Measurements from ENCODE around the gene TBC1D16.
"Not testable (repeated sequence)": the region's sequence is repeated elsewhere in the genome, so short reads cannot be mapped to it uniquely, and the experiment has no call there.

The TBC1D16 gene

DNA sequence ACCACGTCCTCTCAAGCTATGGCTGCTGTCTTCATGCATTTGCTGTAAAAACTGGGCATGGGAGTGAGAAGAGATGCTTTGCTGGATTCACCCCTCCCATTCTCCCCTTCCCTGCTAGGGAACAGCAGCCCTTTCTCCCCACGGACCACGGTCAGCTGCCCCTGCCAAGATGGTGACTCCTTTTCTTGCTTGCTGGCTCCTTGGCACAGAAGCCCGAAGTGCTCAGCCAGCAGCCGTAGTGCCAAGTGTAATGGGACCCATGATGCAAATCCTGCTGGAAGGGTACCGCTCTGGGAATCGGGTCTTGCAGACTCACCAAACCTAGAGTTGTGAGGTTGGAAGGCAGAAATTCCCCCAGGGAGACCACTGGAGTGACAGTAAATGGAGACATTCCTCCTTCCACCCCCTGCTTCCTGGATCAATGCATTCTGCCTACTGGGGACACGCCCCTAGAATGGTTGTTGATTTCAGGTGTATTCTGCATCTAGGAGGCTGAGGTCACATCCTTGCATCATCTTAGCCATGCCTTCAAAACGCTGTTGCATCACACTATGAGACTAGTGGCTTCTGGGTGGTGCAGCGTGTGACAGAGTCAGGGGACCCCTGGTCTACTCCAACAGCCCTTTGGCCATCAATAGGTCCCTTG lies 133.4 kb downstream of the TBC1D16 start:
- peaks cover 0 to 16% (median 3%) of the 10 kb centered on the region in 5 experiments for H3K27me3 ChIP-seq (replicated peaks in 2 of 5; ENCODE audit: control insufficient read depth in 4 of 5, insufficient read depth in 5 of 5, low read length in 4 of 5)
- H3K9me3 ChIP-seq (ENCODE audit: control extremely low read depth in 1 of 5, control insufficient read depth in 4 of 5, insufficient read depth in 2 of 5, low read depth in 1 of 5, low read length in 4 of 5) = peaks cover 0 to 11% (median 0%) of the 10 kb centered on the region in 5 experiments
- 95% methylated on average over 10 of the region's 10 CpGs for WGBS (ENCODE audit: insufficient coverage)
- no peak overlapping the region for H3K4me3 ChIP-seq (ENCODE audit: control insufficient read depth in 1 of 7, extremely low read depth in 1 of 7, insufficient read depth in 4 of 7, low read depth in 2 of 7, low read length in 6 of 7)
- H3K27ac ChIP-seq (ENCODE audit: insufficient read depth in 1 of 2, low read depth in 1 of 2, low read length in 2 of 2, poor library complexity in 1 of 2, severe bottlenecking in 2 of 2) = no peak overlapping the region
- ChIA-PET CTCF (no interaction called here), POLR2A (no interaction called here)
- no peak for DNase-seq
- H3K4me1 ChIP-seq (ENCODE audit: control extremely low read depth in 1 of 4, control insufficient read depth in 4 of 4, insufficient read depth in 4 of 4, low read length in 3 of 4) = no peaks in the 10 kb centered on the region
- H3K36me3 ChIP-seq (ENCODE audit: control insufficient read depth in 4 of 4, insufficient read depth in 4 of 4, low read length in 3 of 4) = no peaks in the 10 kb centered on the region

DNA sequence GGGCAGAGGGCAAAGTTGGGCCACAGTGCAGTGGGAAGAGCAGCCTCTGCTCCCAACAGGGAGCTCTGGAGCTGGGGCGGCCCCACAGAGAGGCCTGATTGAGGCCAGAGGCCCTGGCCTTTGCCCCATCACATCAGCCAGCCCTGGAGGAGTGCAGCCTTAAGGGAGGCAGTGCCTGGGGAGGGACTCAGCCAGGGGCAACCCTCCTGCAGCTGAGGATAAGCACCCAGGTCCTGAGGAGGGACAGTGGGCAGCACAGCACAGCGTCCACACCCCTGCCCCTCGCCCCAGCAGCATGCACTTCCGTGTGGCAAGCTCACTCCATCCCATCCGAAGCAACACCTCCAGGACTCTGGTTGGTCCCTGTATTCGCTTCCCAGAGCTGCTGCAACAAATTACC lies 134.5 kb downstream of the TBC1D16 start:
- H3K27ac ChIP-seq (ENCODE audit: insufficient read depth in 1 of 2, low read depth in 1 of 2, low read length in 2 of 2, poor library complexity in 1 of 2, severe bottlenecking in 2 of 2) = no peak overlapping the region
- CTCF ChIA-PET = interaction anchor here (1.1 to 1.7 kb wide), 3 partner anchors 10 to 56 kb away, joined by 3 to 4 read pairs (median 3); no protein-coding TSS in a partner anchor

DNA sequence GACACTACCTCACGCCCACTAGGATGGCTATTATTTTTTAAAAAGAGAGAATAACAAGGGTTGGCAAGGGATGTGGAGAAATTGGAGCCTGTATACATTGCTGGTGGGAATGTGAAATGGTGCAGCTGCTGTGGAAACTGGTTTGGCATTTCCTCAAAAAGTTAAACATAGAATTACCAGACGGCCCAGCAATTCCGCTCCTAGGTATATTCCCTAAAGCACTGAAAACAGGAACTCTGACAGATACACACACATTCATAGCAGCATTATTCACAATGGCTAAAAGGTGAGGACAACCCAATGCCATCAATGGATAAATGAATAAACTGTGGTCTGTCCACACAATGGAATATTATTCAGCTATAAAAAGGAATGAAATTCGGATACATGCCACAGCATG lies 136.1 kb downstream of the TBC1D16 start:
- DNase-seq = no peak
- peaks cover 0 to 14% (median 3%) of the 10 kb centered on the region in 5 experiments for H3K27me3 ChIP-seq (replicated peaks in 2 of 5; ENCODE audit: control insufficient read depth in 4 of 5, insufficient read depth in 5 of 5, low read length in 4 of 5)
- no peak overlapping the region for H3K4me3 ChIP-seq (ENCODE audit: control insufficient read depth in 1 of 7, extremely low read depth in 1 of 7, insufficient read depth in 4 of 7, low read depth in 2 of 7, low read length in 6 of 7)
- peaks cover 0 to 11% (median 0%) of the 10 kb centered on the region in 5 experiments for H3K9me3 ChIP-seq (ENCODE audit: control extremely low read depth in 1 of 5, control insufficient read depth in 4 of 5, insufficient read depth in 2 of 5, low read depth in 1 of 5, low read length in 4 of 5)
- H3K4me1 ChIP-seq (ENCODE audit: control extremely low read depth in 1 of 4, control insufficient read depth in 4 of 4, insufficient read depth in 4 of 4, low read length in 3 of 4) = no peaks in the 10 kb centered on the region
- CTCF ChIA-PET = interaction anchor here (1.3 to 1.7 kb wide), 2 partner anchors 18 to 86 kb away, joined by 4 read pairs; no protein-coding TSS in a partner anchor
- POLR2A ChIA-PET = interaction anchor here (0.7 kb wide), 1 partner anchor 55 kb away, joined by 4 read pairs; no protein-coding TSS in a partner anchor
- H3K27ac ChIP-seq (ENCODE audit: insufficient read depth in 1 of 2, low read depth in 1 of 2, low read length in 2 of 2, poor library complexity in 1 of 2, severe bottlenecking in 2 of 2) = no peak overlapping the region
- no peaks in the 10 kb centered on the region for H3K36me3 ChIP-seq (ENCODE audit: control insufficient read depth in 4 of 4, insufficient read depth in 4 of 4, low read length in 3 of 4)
- 100% methylated on average over 2 of the region's 4 CpGs for WGBS (ENCODE audit: insufficient coverage)

More for the DNA sequence above, 134.5 kb downstream of the TBC1D16 start:
- 95% methylated on average over 6 of the region's 6 CpGs for WGBS (ENCODE audit: insufficient coverage)
- no peak for DNase-seq
- Histone ChIP-seq H3K4me3 (ENCODE audit: control insufficient read depth in 1 of 7, extremely low read depth in 1 of 7, insufficient read depth in 4 of 7, low read depth in 2 of 7, low read length in 6 of 7) (no peak overlapping the region), H3K9me3 (ENCODE audit: control extremely low read depth in 1 of 5, control insufficient read depth in 4 of 5, insufficient read depth in 2 of 5, low read depth in 1 of 5, low read length in 4 of 5) (peaks cover 0 to 11% (median 0%) of the 10 kb centered on the region in 5 experiments), H3K36me3 (ENCODE audit: control insufficient read depth in 4 of 4, insufficient read depth in 4 of 4, low read length in 3 of 4) (no peaks in the 10 kb centered on the region), H3K4me1 (ENCODE audit: control extremely low read depth in 1 of 4, control insufficient read depth in 4 of 4, insufficient read depth in 4 of 4, low read length in 3 of 4) (no peaks in the 10 kb centered on the region), H3K27me3 (replicated peaks in 2 of 5; ENCODE audit: control insufficient read depth in 4 of 5, insufficient read depth in 5 of 5, low read length in 4 of 5) (peaks cover 0 to 14% (median 3%) of the 10 kb centered on the region in 5 experiments)
- POLR2A ChIA-PET = no interaction called here

DNA sequence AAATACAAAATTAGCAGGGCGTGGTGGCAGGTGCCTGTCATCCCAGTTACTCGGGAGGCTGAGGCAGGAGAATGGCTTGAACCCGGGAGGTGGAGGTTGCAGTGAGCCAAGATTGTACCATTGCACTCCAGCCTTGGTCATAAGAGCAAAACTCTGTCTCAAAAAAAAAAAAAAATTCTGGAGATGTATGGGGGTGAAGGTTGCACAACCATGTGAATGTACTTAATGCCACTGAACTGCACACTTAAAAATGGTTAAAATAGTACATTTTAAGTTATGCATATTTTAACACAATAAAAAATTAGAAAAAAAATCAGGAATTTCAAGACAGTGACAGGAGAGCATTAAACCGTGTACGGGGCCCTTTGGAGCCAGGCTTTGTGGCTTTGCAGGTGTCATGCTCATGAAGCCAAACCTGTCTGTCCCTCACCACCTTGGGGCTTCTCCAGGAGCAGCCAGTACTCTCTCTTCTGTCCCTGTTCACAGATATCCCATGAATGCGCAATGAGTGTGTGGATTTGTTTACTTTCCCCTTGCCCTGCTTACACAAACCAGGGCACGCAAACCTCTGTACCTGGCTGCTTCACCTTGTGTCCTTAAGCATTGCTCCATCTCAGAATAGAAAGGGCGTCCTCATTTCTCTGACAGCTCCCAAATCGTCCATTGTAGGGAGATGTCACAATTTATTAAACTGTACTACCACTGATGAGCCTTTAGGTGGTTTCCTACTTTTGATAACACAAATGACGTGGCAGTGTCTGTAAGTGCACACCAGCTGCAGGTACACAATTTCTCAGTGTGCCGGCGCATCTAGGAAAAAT lies 138.2 kb downstream of the TBC1D16 start:
- CTCF ChIA-PET = no interaction called here

DNA sequence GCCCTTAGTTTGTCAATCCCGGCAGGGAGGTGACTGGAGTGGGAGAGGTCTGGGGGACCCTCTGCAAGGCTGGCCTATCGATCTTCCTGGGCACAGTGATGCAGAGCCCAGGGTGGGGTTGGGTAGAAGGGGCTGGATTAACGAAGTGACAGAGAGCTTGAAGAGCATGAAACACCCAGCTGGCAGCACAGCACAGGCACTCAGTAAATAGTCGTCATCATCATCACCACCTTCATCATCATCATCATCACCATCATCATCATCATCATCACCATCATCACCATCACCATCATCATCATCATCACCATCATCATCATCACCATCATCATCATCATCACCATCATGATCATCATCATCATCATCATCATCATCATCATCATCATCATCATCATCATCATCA lies 142.2 kb downstream of the TBC1D16 start:
- CTCF ChIA-PET; H3K36me3 ChIP-seq (ENCODE audit: control insufficient read depth in 4 of 4, insufficient read depth in 4 of 4, low read length in 3 of 4); H3K4me3 ChIP-seq (ENCODE audit: control insufficient read depth in 1 of 7, extremely low read depth in 1 of 7, insufficient read depth in 4 of 7, low read depth in 2 of 7, low read length in 6 of 7); H3K4me1 ChIP-seq (ENCODE audit: control extremely low read depth in 1 of 4, control insufficient read depth in 4 of 4, insufficient read depth in 4 of 4, low read length in 3 of 4); POLR2A ChIA-PET; DNase-seq; H3K9me3 ChIP-seq (ENCODE audit: control extremely low read depth in 1 of 5, control insufficient read depth in 4 of 5, insufficient read depth in 2 of 5, low read depth in 1 of 5, low read length in 4 of 5); H3K27ac ChIP-seq (ENCODE audit: insufficient read depth in 1 of 2, low read depth in 1 of 2, low read length in 2 of 2, poor library complexity in 1 of 2, severe bottlenecking in 2 of 2): not testable (repeated sequence)
- 100% methylated on average over 2 of the region's 4 CpGs for WGBS (ENCODE audit: insufficient coverage)
- H3K27me3 ChIP-seq (replicated peaks in 2 of 5; ENCODE audit: control insufficient read depth in 4 of 5, insufficient read depth in 5 of 5, low read length in 4 of 5) = peaks cover 2 to 18% (median 15%) of the 10 kb centered on the region in 5 experiments

More for the DNA sequence above, 138.2 kb downstream of the TBC1D16 start:
- POLR2A ChIA-PET = no interaction called here
- Histone ChIP-seq H3K27ac (ENCODE audit: insufficient read depth in 1 of 2, low read depth in 1 of 2, low read length in 2 of 2, poor library complexity in 1 of 2, severe bottlenecking in 2 of 2) (no peak overlapping the region), H3K9me3 (ENCODE audit: control extremely low read depth in 1 of 5, control insufficient read depth in 4 of 5, insufficient read depth in 2 of 5, low read depth in 1 of 5, low read length in 4 of 5) (peaks cover 0 to 11% (median 0%) of the 10 kb centered on the region in 5 experiments), H3K4me3 (ENCODE audit: control insufficient read depth in 1 of 7, extremely low read depth in 1 of 7, insufficient read depth in 4 of 7, low read depth in 2 of 7, low read length in 6 of 7) (no peak overlapping the region), H3K36me3 (ENCODE audit: control insufficient read depth in 4 of 4, insufficient read depth in 4 of 4, low read length in 3 of 4) (no peaks in the 10 kb centered on the region), H3K4me1 (ENCODE audit: control extremely low read depth in 1 of 4, control insufficient read depth in 4 of 4, insufficient read depth in 4 of 4, low read length in 3 of 4) (no peaks in the 10 kb centered on the region), H3K27me3 (replicated peaks in 2 of 5; ENCODE audit: control insufficient read depth in 4 of 5, insufficient read depth in 5 of 5, low read length in 4 of 5) (peaks cover 0 to 14% (median 3%) of the 10 kb centered on the region in 5 experiments)
- DNase-seq = no peak
- WGBS (ENCODE audit: insufficient coverage) = 86% methylated on average over 11 of the region's 12 CpGs

DNA sequence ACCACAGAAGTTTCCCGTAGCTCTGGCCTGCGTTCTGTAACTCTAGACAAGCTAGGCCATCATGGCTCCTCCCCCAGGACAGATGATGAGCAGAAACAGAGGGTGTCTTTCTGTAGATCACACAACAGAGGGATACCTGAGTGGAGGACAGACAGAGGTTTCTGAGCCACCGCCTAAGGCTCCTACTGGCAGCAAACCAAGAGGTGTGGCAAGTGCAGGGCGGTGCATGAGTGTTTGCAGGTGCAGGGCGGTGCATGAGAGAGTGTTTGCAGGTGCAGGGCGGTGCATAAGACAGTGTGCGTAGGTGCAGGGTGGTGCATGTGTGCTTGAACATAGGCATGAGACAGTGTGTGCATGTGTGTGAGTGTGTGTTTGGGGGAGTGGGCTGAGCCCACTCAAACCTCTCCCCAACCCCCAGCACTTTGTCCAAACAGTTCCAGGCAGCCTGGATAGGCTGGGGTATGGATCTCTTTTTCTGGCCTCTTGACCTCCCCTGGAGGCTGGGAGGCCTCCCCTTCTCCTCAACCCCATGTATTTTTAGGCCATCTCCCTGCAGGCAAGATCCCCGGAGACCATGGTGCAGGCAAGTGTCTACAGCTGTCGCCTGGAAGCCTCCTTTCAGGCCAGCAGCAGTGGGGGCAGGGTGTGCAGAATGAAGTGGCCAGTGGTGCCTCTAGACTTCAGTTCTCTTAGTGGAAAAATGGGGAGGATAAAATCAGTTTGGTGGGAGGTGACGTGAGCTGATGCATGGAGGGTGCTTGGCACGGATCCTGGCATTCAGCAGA lies 143.0 kb downstream of the TBC1D16 start:
- DNase-seq = no peak
- no peak overlapping the region for H3K4me3 ChIP-seq (ENCODE audit: control insufficient read depth in 1 of 7, extremely low read depth in 1 of 7, insufficient read depth in 4 of 7, low read depth in 2 of 7, low read length in 6 of 7)
- ChIA-PET CTCF (no interaction called here), POLR2A (no interaction called here)
- H3K4me1 ChIP-seq (ENCODE audit: control extremely low read depth in 1 of 4, control insufficient read depth in 4 of 4, insufficient read depth in 4 of 4, low read length in 3 of 4) = no peaks in the 10 kb centered on the region
- WGBS (ENCODE audit: insufficient coverage) = 97% methylated on average over 9 of the region's 11 CpGs
- no peaks in the 10 kb centered on the region for H3K36me3 ChIP-seq (ENCODE audit: control insufficient read depth in 4 of 4, insufficient read depth in 4 of 4, low read length in 3 of 4)
- peaks cover 2 to 18% (median 15%) of the 10 kb centered on the region in 5 experiments for H3K27me3 ChIP-seq (replicated peaks in 2 of 5; ENCODE audit: control insufficient read depth in 4 of 5, insufficient read depth in 5 of 5, low read length in 4 of 5)
- H3K27ac ChIP-seq (ENCODE audit: insufficient read depth in 1 of 2, low read depth in 1 of 2, low read length in 2 of 2, poor library complexity in 1 of 2, severe bottlenecking in 2 of 2) = no peak overlapping the region
- H3K9me3 ChIP-seq (ENCODE audit: control extremely low read depth in 1 of 5, control insufficient read depth in 4 of 5, insufficient read depth in 2 of 5, low read depth in 1 of 5, low read length in 4 of 5) = no peaks in the 10 kb centered on the region
